ENCODE data around the gene COQ3.

COQ3 gene

DNA sequence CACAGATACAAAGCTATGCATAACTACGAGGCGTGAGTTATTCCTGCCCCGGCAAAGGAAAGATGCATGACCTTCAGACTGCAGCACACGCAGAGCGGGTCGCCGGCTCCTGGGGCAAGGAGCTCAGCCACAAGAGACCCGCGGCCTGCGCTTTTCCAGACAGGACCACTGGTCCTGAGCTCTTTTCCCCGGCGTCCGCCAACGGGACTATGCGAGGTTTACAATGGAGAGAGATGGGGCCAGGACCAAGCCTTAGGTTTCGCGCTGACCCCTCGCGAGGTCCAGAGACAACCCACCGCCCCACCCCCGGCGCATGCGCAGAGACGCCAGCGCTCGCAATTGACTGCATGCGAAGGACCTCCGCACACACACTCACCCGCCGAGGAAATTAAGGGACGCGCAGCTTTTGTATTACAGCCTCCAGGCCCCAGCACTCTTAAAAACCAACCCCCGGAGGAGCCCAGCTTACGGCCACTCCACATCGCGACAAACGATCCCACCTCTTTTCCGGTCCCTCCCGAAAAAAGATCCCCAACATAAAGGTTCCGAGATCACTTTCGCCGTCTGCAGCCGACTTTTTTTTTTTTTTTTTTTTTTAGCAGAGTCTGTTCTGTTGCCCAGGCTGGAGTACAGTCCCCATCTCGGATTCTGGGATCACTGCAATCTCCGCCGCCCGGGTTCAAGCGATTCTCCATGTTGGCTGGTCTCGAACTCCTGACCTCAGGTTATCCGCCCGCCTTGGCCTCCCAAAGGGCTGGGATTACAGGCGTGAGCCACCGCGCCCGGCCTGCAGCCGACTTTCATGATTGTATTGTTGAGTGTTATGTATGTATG lies at the start of gene COQ3:
COQ3 (minus strand) TSS at position 498 of the 834 bp plus-strand sequence; CDS start at position 482, 16 bp downstream.
- peak; percentile 39 for DNase-seq (ENCODE audit: low read depth)

DNA sequence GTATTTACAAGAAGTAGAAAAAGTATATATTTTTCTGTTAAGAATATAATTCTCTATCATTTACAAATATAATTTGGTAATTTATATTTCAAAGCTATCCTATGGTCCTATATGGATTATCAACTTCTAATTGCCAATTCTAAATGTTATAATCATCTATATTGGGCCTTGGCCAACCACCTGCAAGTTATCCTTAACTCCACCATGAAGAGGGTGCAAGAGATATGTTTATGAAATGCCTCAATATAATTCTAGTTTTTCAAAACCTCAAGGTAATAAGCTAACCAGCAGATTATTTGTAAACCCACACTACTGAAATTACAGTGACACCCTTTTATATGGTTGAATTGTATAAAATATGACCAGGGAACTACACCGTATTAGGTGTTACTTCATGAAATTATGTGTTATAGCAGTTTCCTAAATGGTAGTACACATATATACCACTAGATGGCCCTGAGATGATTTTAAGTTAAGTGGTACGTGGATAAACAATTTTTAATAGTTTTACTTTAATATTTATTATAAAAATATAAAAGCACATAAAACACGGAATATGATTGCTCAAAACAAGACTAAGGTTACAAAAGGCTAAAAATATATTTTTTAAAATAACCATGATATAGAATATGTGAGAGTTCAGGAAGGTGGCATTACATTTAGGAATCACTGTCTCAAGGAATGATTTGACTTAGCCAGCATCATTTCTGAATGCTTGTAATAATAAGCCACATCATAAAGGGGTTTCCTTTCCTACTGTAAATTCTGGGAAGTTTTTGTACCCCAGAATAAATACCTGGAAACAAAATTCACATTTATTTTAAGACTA lies 40.9 kb upstream of the COQ3 start:
- DNase-seq (ENCODE audit: low read depth) = no peak

DNA sequence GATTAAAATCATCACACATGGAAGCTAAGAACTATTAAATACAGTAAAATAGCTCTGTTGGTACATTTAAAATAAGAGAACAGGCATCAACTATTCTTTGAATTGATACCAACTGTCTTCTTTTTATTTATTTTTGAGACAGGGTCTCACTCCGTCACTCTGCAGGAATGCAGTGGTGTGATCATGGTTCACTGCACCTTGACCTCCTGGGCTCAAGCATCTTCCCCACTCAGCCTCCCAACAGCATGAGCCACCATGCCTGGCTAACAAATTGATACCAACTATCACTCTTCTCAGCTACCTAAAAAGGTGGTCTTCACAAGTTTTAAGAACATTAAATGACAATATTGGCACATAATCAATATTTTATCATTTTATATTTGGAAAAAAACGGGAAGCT lies 38.9 kb upstream of the COQ3 start:
- DNase-seq (ENCODE audit: low read depth) = no peak

- DNase-seq (ENCODE audit: low read depth) = no peak
Measured at GRCh38 chr6:99431901-99432300, 37.9 kb upstream of the COQ3 start.

DNA sequence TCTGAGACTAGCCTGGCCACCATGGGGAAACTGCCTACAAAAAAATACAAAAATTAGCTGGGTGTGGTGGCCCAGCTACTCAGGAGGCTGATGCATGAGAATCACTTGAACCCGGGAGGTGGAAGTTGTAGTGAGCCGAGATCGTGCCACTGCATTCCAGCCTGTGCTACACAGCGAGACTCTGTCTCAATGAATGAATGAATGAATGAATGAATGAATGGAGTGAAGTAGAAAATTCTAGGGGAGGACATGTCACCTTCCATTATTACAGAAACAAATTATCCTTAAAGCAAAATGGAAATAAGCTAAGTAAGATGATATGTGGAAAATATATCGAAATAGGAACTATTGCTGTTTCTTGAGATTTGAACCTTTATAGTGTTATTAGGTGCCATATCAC lies 34.0 kb upstream of the COQ3 start:
- DNase-seq (ENCODE audit: low read depth) = no peak

GRCh38 chr6:99426451-99426757 lies 32.4 kb upstream of the COQ3 start:
- DNase-seq (ENCODE audit: low read depth) = no peak

DNA sequence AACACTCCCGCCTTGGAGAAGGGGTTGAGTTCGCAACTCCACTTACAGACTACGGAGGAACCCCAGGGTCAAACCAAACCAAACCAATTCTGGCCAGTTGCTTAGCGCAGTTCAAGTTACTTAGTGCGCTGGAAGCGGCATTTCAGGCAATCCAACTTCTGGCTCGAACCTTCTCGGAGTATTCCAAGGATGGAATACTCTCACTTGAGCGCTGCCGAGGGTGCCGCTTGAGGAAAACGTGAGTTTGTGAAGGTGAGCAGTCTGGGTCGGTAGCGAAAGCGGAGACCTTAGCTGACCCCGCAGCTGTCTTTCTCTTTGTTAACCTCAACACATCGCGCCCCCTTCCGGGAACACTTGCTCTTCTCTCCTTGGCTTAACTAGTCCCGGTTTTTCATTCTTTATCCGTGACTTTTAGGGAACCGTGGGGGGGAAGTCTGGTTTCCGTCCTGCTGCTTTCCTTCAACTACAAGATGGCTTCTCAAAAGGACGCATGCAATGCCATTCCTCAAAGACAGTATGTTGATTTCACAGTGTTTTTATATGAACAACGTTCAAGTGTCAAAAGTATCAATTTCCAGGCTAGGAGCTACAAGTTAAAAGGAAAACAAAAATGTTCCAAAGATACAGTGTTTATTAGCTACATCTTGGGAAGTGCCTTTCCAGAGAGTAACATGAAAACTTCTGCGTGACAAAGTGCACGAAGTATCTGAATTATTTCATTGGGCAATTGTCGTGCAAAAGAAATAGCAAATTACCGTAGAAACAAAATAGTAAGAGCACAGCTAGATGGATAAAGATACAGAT lies 31.9 kb upstream of the COQ3 start:
- DNase-seq (ENCODE audit: low read depth) = peak; percentile 85

DNA sequence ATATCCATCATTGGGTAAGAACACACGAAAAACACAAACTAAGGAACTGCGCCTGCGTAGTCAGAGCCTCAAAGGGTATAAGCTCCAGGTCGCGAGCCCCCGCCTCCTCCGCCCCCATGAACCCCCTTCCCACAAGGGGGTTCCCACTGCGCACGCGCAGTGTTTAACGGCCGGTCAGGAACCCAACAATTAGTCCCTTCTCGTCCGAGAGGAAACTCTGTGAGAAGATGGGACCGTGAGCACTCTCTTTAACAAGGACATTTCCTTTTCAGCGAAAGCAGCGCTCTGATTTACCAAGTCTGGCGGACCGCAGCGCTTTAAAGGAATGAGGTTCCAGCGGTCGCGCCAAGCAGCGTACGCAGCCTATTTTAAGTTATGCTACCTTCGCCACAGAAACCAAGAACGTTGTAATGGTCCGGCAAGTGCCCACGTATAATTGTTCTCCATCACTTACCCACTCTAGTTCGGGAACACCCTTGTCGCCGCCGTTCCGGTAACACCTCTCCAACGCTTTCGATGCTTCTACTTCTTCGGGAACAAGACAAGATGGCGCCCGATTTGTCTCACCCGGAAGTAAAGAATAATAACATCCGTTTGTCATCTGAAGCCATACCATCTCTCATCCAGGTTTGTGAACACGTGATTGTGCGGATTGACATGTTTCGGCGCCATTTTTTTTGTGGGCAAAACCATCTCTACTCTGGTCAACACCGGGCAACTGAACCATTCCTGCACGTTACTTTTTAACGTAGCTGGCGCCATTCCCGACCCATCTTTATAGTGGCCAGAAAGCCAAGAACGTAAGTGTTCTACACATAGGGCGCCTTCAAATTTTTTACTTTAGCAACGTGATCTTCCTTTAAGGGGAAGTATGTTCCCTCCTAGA lies 31.0 kb upstream of the COQ3 start, which contains the start of gene PNISR:
PNISR (minus strand) TSS at position 548 of the 886 bp plus-strand sequence. CDS start 10,649 bp downstream, outside the sequence.
- peak; percentile 97 for DNase-seq (ENCODE audit: low read depth)

DNA sequence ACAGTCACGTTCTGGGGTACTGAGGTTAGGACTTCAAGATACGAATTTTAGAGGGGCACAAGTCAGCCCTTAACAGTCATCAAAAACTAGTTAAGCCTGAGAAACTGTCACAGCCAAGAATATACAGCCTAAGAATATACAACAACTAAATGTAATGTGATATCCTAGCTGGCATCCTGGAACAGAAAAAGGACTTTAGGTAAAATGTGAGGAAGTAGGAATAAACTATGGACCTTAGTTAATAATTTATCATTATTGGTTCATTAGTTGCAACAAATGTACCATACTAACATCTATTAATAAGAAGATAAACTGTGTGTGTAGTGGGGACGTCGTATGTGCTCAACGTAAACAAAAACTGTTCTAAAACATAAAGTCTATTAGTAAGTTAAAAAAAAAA lies 30.0 kb upstream of the COQ3 start:
- no peak for DNase-seq (ENCODE audit: low read depth)

- no peak for DNase-seq (ENCODE audit: low read depth)
Measured at GRCh38 chr6:99422912-99423311, 28.9 kb upstream of the COQ3 start.

- DNase-seq (ENCODE audit: low read depth) = no peak
Measured at GRCh38 chr6:99416892-99417767, 23.1 kb upstream of the COQ3 start.

DNA sequence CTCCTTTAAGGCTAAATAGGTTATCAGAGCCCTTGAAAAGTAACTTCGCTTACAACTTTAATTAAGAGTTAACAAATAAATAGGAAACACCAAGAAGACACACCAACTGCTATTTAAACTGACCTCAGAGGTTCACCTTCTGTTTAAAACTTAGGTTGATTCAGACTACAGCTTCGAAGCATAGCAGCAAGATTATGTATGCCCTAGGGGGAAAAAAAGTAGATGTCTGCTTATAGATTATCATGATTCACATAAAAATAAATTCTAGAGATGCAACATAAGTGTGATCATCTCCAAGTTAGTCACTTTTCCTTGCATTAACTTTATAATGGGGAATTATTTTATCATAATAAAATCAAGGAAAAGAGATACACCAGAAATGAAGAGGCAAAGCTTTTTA lies 22.2 kb upstream of the COQ3 start:
- no peak for DNase-seq (ENCODE audit: low read depth)

DNA sequence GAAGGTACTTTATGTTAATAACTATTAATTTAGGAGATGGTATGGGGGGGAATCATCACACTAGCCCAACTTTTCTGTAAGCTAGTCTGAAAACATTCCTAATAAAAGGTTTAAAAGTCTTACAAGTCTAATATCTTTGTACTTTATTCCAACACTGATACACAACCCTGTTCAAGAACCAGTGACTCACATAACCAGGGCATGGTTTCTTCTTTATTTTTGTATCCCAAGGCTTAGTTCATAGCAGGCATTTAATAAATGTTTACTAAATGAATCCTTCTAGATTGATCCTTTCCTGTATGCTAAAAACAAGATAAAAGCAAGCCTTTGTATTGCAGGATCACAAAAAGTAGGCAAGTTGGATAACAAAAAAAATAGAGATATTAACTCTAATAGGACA lies 21.5 kb upstream of the COQ3 start:
- DNase-seq (ENCODE audit: low read depth) = no peak

DNA sequence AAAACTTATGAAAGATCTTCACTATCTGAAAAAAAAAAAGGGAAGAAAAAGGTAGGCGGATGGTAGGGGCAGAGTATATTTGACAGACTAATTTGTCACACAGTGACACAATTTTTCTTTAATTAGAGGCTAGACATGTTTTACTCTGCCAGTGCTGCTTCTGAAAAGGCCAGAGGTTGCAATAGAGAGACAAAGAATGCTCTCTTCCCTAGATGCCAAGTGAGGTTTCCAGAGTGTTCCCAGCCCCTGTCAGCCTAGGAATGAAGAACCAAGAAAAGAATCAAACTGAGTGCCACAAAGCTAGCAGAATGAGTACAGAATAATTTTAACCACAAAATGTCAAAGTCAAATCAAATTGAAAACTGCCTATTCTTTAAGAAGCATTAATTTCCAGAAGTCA lies 18.1 kb upstream of the COQ3 start:
- DNase-seq (ENCODE audit: low read depth) = no peak

DNA sequence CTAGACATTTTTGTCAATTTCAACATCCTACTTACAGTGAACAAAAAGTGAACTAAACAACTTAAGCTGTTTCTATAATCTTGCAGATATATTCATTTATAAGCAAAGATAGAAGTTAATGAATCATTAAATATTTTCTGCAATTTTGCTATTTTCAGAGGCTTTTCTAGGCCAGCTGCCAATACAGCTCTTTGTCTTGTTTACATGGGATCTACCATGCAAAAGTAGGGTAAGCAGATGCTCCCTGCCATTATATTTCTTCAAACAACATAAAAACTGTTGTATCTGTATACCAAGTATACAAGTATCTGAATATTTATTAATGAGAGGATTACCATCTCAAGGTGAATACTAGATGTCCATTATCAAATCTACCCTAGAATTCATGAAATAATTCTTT lies 15.7 kb upstream of the COQ3 start:
- DNase-seq (ENCODE audit: low read depth) = no peak

DNA sequence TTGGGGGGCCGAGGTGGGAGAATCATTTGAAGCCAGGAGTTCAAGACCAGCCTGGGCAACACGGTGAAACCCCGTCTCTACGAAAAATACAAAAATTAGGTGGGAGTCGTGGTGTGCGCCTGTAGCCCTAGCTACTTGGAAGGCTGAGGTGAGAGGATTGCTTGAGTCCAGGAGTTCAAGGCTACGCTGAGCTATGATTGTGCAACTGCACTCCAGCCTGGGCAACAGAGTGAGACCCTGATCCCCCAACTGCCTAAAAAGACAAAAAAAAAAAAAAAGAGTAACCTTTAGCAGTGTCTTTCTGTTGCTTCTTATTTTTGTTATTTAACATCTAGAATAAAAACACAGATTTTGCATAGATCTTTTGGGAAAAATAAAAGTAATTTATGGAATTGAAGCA lies 13.1 kb upstream of the COQ3 start:
- no peak for DNase-seq (ENCODE audit: low read depth)

- no peak for DNase-seq (ENCODE audit: low read depth)
Measured at GRCh38 chr6:99402448-99402847, 8.5 kb upstream of the COQ3 start.

- no peak for DNase-seq (ENCODE audit: low read depth)
Measured at GRCh38 chr6:99397287-99397686, 3.3 kb upstream of the COQ3 start.

DNA sequence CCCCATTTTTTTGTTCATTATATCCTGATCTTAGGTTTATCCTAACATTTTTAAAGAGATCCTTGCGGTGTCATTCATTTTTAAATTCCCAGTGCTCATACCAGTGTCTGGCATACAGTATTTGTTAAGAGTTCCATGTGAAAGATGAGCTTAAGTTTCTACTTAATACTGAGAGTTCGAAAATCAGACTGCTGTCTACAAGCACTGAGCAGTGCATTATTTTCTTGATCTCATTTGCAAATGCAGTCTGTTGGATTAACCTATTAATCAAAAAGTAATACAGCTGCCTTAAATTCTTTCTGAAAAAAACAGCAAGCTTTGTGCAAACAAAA lies 663 bp downstream of the COQ3 start:
- no peak for DNase-seq (ENCODE audit: low read depth)

GRCh38 chr6:99390896-99391295 lies 3.1 kb downstream of the COQ3 start:
- DNase-seq (ENCODE audit: low read depth) = no peak

DNA sequence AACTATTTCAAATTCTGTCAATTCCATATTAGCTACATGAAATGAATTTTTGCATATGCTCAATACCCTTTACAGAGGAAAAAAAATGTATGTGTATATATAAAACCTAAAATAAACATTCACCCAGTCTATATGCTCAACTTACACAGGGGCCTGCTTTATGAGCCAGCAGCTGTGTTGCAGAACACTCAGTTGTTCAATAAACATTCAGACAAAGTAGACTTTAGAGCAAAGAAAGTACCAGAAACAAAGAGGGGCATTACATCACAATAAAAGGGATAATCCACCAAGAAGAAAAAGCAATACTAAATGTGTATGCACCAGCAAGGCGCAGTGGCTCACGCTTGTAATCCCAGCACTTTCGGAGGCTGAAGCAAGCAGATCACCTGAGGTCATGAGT lies 9.5 kb downstream of the COQ3 start:
- DNase-seq (ENCODE audit: low read depth) = no peak

All from HS-5 (cell line).